Neural progenitor cell (in vitro differentiated cells): Measurements from ENCODE around the gene PIGP. TPM values are rescaled to one million over a fixed set of nuclear protein-coding genes. Genes with fewer than 3 reads are reported as not detected.

Source experiments
- DNase-seq: peaks from one replicate; pipeline ENCODE4 v3.0.0-alpha.2; 2016; ENCODE audit warnings: low spot score
- H2AFZ ChIP-seq: fragments of 200-600 bp; sonication (generic); replicated peaks from 2 replicates; pipeline ENCODE4 v1.6.1; 2016; ENCODE audit warnings: antibody characterized with exemption
- H3F3A ChIP-seq: fragments of 200-600 bp; sonication (generic); 2 replicates; pipeline ENCODE4 v1.6.1; 2016; ENCODE audit warnings: antibody characterized with exemption, low read depth
- H3K27ac ChIP-seq: fragments of 200-600 bp; sonication (generic); 2 replicates; pipeline ENCODE4 v1.5.1; 2016; ENCODE audit warnings: mild to moderate bottlenecking
- H3K27me3 ChIP-seq: fragments of 200-600 bp; sonication (generic); 2 replicates; pipeline ENCODE4 v1.6.1; 2016; ENCODE audit warnings: mild to moderate bottlenecking, moderate library complexity
- H3K36me3 ChIP-seq: fragments of 200-600 bp; sonication (generic); 2 replicates; pipeline ENCODE4 v1.5.1; 2016
- H3K4me1 ChIP-seq: fragments of 200-600 bp; sonication (generic); 2 replicates; pipeline ENCODE4 v1.6.1; 2016; ENCODE audit warnings: mixed run types
- H3K4me2 ChIP-seq: fragments of 200-600 bp; sonication (generic); 2 replicates; pipeline ENCODE4 v1.6.1; 2016
- H3K4me3 ChIP-seq: fragments of 200-600 bp; sonication (generic); 2 replicates; pipeline ENCODE4 v1.5.1; 2016
- H3K79me2 ChIP-seq: fragments of 200-600 bp; sonication (generic); 2 replicates; pipeline ENCODE4 v1.6.1; 2016; ENCODE audit warnings: low read depth
- H3K9ac ChIP-seq: fragments of 200-600 bp; sonication (generic); 2 replicates; pipeline ENCODE4 v1.6.1; 2016
- H3K9me3 ChIP-seq: fragments of 200-600 bp; sonication (generic); 2 replicates; pipeline ENCODE4 v1.5.1; 2016; ENCODE audit warnings: low read depth
- H4K20me1 ChIP-seq: fragments of 200-600 bp; sonication (generic); 2 replicates; pipeline ENCODE4 v1.6.1; 2016; ENCODE audit warnings: low read depth
- H3K27ac Mint-ChIP-seq: 3 replicates; pipeline ENCODE4 v1.8.0; 2021; ENCODE audit warnings: mixed read lengths
- H3K27me3 Mint-ChIP-seq: 2 replicates; pipeline ENCODE4 v1.8.0; 2022; ENCODE audit warnings: low read depth, mild to moderate bottlenecking, inconsistent platforms, moderate library complexity, mixed read lengths; ENCODE audit not compliant: insufficient read depth
- H3K36me3 Mint-ChIP-seq: 3 replicates; pipeline ENCODE4 v1.8.0; 2021; ENCODE audit warnings: mixed read lengths
- H3K4me1 Mint-ChIP-seq: 3 replicates; pipeline ENCODE4 v1.8.0; 2021; ENCODE audit warnings: mixed read lengths
- H3K4me3 Mint-ChIP-seq: 3 replicates; pipeline ENCODE4 v1.8.0; 2021; ENCODE audit warnings: mild to moderate bottlenecking, moderate library complexity, mixed read lengths
- H3K9me3 Mint-ChIP-seq: 3 replicates; pipeline ENCODE4 v1.8.0; 2020; ENCODE audit warnings: mixed read lengths
- EZH2 ChIP-seq: fragments of 200-600 bp; sonication (generic); IDR thresholded peaks from 2 replicates; pipeline ENCODE4 v1.6.1; 2017; ENCODE audit warnings: antibody characterized with exemption, mild to moderate bottlenecking, moderate library complexity
- EZH2phosphoT487 ChIP-seq: fragments of 200-600 bp; sonication (generic); IDR thresholded peaks from 2 replicates; pipeline ENCODE4 v1.6.1; 2017; ENCODE audit warnings: antibody characterized with exemption
- total RNA-seq: library from RNA; depleted of rRNA; stranded (reverse); fragments of >200 nt; gene quantifications from 2 replicates; pipeline ENCODE4 v1.2.3, GENCODE V29; 2015; ENCODE audit warnings: low replicate concordance
- TF ChIP-seq, protein P1 (sequence below): fragments of 200-600 bp; sonication (generic); IDR thresholded peaks from 2 replicates; pipeline ENCODE4 v1.5.1; 2017; ENCODE audit warnings: antibody characterized with exemption, mild to moderate bottlenecking

The PIGP gene
- total RNA-seq, 1 donor from 2014 or later: 25.8 TPM

DNA sequence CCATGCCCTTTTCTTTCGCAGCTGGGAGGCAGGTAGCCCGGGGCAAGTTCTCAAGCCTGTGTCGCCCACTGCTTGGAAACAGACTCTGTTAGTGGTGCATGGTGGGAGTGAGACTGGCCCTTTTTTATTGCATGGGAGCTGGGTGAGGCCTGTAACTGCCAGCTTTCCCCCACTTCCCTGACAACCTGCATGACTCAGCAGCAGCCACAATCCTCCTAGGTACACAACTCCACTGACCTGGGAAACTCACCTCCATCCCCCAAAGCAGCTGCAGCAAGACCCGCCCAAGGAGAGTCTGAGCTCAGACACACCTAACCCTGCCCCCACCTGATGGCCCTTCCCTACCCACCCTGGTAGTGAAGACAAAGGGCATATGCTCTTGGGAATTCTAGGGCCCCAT, 25.8 kb downstream of the PIGP start:
- H3K79me2 ChIP-seq: no peaks in the 10 kb centered on the region
- TF ChIP-seq EZH2phosphoT487: no peak
- no peak for TF ChIP-seq EZH2
- TF ChIP-seq, protein P1, sequence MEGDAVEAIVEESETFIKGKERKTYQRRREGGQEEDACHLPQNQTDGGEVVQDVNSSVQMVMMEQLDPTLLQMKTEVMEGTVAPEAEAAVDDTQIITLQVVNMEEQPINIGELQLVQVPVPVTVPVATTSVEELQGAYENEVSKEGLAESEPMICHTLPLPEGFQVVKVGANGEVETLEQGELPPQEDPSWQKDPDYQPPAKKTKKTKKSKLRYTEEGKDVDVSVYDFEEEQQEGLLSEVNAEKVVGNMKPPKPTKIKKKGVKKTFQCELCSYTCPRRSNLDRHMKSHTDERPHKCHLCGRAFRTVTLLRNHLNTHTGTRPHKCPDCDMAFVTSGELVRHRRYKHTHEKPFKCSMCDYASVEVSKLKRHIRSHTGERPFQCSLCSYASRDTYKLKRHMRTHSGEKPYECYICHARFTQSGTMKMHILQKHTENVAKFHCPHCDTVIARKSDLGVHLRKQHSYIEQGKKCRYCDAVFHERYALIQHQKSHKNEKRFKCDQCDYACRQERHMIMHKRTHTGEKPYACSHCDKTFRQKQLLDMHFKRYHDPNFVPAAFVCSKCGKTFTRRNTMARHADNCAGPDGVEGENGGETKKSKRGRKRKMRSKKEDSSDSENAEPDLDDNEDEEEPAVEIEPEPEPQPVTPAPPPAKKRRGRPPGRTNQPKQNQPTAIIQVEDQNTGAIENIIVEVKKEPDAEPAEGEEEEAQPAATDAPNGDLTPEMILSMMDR: no peak
- no peak overlapping the region for H3K4me3 Mint-ChIP-seq
- no peaks in the 10 kb centered on the region for H3K36me3 ChIP-seq
- no peak for DNase-seq
- H3F3A ChIP-seq: no peaks in the 10 kb centered on the region
- no peak overlapping the region for H3K4me2 ChIP-seq
- no peak overlapping the region for H3K4me3 ChIP-seq
- peaks cover 16% of the 10 kb centered on the region for H3K9me3 Mint-ChIP-seq
- H3K27me3 Mint-ChIP-seq: peaks cover 9% of the 10 kb centered on the region
- peaks cover 17% of the 10 kb centered on the region for H3K4me1 Mint-ChIP-seq
- no peaks in the 10 kb centered on the region for H4K20me1 ChIP-seq
- no peak overlapping the region for H2AFZ ChIP-seq
- no peak overlapping the region for H3K9ac ChIP-seq
- no peaks in the 10 kb centered on the region for H3K9me3 ChIP-seq
- peaks cover 80% of the 10 kb centered on the region for H3K27me3 ChIP-seq
- no peak overlapping the region for H3K27ac ChIP-seq
- peaks cover 16% of the 10 kb centered on the region for H3K4me1 ChIP-seq
- H3K36me3 Mint-ChIP-seq: no peaks in the 10 kb centered on the region
- no peak overlapping the region for H3K27ac Mint-ChIP-seq

DNA sequence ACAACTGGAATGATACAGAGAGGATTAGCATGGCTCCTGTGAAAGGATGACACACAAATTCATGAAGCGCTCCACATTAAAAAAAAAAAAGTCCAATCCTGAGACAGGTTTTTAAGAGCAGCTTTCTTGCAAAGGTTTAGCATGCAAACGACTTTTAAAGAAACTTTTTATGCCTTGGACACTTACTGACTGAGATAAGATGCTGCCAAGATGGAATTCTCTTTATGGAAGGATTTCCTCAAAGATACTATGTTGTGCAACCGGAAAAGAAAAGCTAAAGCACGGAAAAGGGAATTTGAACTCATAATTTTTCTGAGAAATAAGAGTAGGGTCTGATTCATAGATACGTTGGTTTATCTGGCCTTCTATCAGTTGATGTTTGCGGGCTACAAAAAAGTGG, 27.3 kb downstream of the PIGP start:
- no peak overlapping the region for H3K27ac Mint-ChIP-seq
- H3K27me3 Mint-ChIP-seq: peaks cover 9% of the 10 kb centered on the region
- Histone ChIP-seq H3K4me3 (no peak overlapping the region), H3K36me3 (no peaks in the 10 kb centered on the region), H3K27me3 (peaks cover 84% of the 10 kb centered on the region), H3F3A (peaks cover 4% of the 10 kb centered on the region), H3K9me3 (no peaks in the 10 kb centered on the region), H3K4me1 (peaks cover 23% of the 10 kb centered on the region), H4K20me1 (no peaks in the 10 kb centered on the region), H3K9ac (no peak overlapping the region), H3K79me2 (no peaks in the 10 kb centered on the region), H2AFZ (no peak overlapping the region), H3K4me2 (no peak overlapping the region), H3K27ac (no peak overlapping the region)
- TF ChIP-seq, protein P1: no peak
- TF ChIP-seq EZH2phosphoT487 (no peak), EZH2 (no peak)
- DNase-seq: no peak
- H3K4me1 Mint-ChIP-seq: peaks cover 17% of the 10 kb centered on the region
- peaks cover 13% of the 10 kb centered on the region for H3K9me3 Mint-ChIP-seq
- no peaks in the 10 kb centered on the region for H3K36me3 Mint-ChIP-seq
- no peak overlapping the region for H3K4me3 Mint-ChIP-seq

DNA sequence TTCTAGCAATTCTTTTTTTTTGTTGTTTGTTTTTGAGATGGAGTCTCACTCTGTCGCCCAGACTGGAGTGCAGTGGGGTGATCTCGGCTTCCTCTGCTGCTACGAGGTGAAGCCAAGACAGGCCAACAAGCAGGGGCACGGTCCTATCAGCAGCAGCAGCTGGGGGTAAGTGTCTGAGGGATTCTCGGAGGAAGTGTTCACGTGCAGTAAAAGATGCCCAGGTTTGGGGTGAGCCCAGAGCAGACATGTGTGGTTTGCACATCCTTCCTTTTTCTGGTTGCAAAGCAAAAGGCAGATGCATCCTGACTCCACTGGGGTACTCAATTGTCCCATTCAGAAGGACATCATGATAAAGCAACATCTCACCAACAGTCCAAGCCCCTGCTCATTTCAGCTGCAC, 27.7 kb downstream of the PIGP start:
- no peak overlapping the region for H3K4me2 ChIP-seq
- H3K27me3 ChIP-seq: peaks cover 84% of the 10 kb centered on the region
- no peaks in the 10 kb centered on the region for H4K20me1 ChIP-seq
- H3K79me2 ChIP-seq: no peaks in the 10 kb centered on the region
- no peaks in the 10 kb centered on the region for H3K36me3 ChIP-seq
- H2AFZ ChIP-seq: no peak overlapping the region
- peaks cover 23% of the 10 kb centered on the region for H3K4me1 ChIP-seq
- no peak overlapping the region for H3K9ac ChIP-seq
- DNase-seq: no peak
- H3K4me1 Mint-ChIP-seq: peaks cover 17% of the 10 kb centered on the region
- no peaks in the 10 kb centered on the region for H3K9me3 ChIP-seq
- peaks cover 9% of the 10 kb centered on the region for H3K27me3 Mint-ChIP-seq
- TF ChIP-seq EZH2 (no peak), EZH2phosphoT487 (no peak)
- TF ChIP-seq, protein P1: no peak
- H3K27ac Mint-ChIP-seq: no peak overlapping the region
- H3K4me3 ChIP-seq: no peak overlapping the region
- peaks cover 4% of the 10 kb centered on the region for H3F3A ChIP-seq
- no peak overlapping the region for H3K27ac ChIP-seq
- no peaks in the 10 kb centered on the region for H3K36me3 Mint-ChIP-seq
- peaks cover 9% of the 10 kb centered on the region for H3K9me3 Mint-ChIP-seq
- H3K4me3 Mint-ChIP-seq: no peak overlapping the region
